IMR-90 (cell line): ENCODE results near the gene IPO13. TPM values are rescaled to one million over a fixed set of nuclear protein-coding genes. Genes with fewer than 3 reads are reported as not detected.

Experiments used
- ATAC-seq: fragments of 200-7000 bp; cut with Tn5 transposase; 2 replicates; pipeline ENCODE4 v1.9.1; 2020; ENCODE audit warnings: low read depth, mild to moderate bottlenecking, moderate library complexity
- BruUV-seq: library from RNA; stranded (reverse); fragments of 400-500 nt; replicated peaks from 2 replicates; lab custom pipeline; 2021; lab: Mats Ljungman, UMichigan
- CTCF ChIA-PET: fragments of 300-600 bp; formaldehyde crosslinking; extraction: SDS; loops from one replicate; lab custom pipeline; 2021; ENCODE audit warnings: antibody characterized with exemption; lab: Yijun Ruan, JAX
- POLR2A ChIA-PET: fragments of 300-600 bp; sonication (Branson Sonifier 250); formaldehyde crosslinking; loops from one replicate; lab custom pipeline; 2022; ENCODE audit warnings: antibody characterized with exemption; ENCODE audit not compliant: unreplicated experiment; lab: Charles Lee
- DNase-seq: peaks from one replicate; pipeline ENCODE4 v3.0.0; 2013
- H2AFZ ChIP-seq: replicated peaks from 2 replicates; pipeline ENCODE3; 2013; ENCODE audit warnings: low read length, mild to moderate bottlenecking; ENCODE audit not compliant: poor library complexity
- H2AK5ac ChIP-seq: 2 replicates; pipeline ENCODE4 v1.6.1; 2013; ENCODE audit warnings: low read depth, low read length, inconsistent platforms
- H2AK9ac ChIP-seq: replicated peaks from 2 replicates; pipeline ENCODE3; 2013; ENCODE audit warnings: mild to moderate bottlenecking, low read depth, low read length, moderate library complexity; ENCODE audit not compliant: poor library complexity
- H2BK120ac ChIP-seq: 2 replicates; pipeline ENCODE4 v1.6.1; 2013; ENCODE audit warnings: low read depth, low read length, inconsistent platforms
- H2BK15ac ChIP-seq: 3 replicates; pipeline ENCODE4 v1.6.1; 2013; ENCODE audit warnings: low read depth, low read length, inconsistent platforms
- H2BK20ac ChIP-seq: 2 replicates; pipeline ENCODE4 v1.6.1; 2013; ENCODE audit warnings: low read depth, mild to moderate bottlenecking, inconsistent platforms, low read length, moderate library complexity
- H2BK5ac ChIP-seq: 2 replicates; pipeline ENCODE4 v1.6.1; 2013; ENCODE audit warnings: mild to moderate bottlenecking, low read depth, low read length, inconsistent platforms; ENCODE audit not compliant: poor library complexity, severe bottlenecking
- H3K14ac ChIP-seq: replicated peaks from 2 replicates; pipeline ENCODE4 v1.6.1; 2013; ENCODE audit warnings: low read depth, low read length, inconsistent platforms
- H3K18ac ChIP-seq: 2 replicates; pipeline ENCODE4 v1.6.1; 2013; ENCODE audit warnings: low read depth, low read length, control low read depth
- H3K23ac ChIP-seq: 2 replicates; pipeline ENCODE4 v1.6.1; 2013; ENCODE audit warnings: low read depth, low read length, inconsistent platforms
- H3K27ac ChIP-seq: 2 replicates; pipeline ENCODE4 v1.5.1; 2013; ENCODE audit warnings: mild to moderate bottlenecking, control low read depth, low read length; ENCODE audit not compliant: insufficient read depth
- H3K27me3 ChIP-seq: 2 replicates; pipeline ENCODE4 v1.6.1; 2013; ENCODE audit warnings: low read length; ENCODE audit not compliant: control insufficient read depth, insufficient read depth
- H3K36me3 ChIP-seq: 2 replicates; pipeline ENCODE4 v1.6.1; 2013; ENCODE audit warnings: low read length, mixed read lengths; ENCODE audit not compliant: control insufficient read depth, insufficient read depth
- H3K4ac ChIP-seq: 2 replicates; pipeline ENCODE4 v1.6.1; 2013; ENCODE audit warnings: low read depth, low read length, inconsistent platforms
- H3K4me1 ChIP-seq: 2 replicates; pipeline ENCODE4 v1.6.1; 2013; ENCODE audit warnings: low read length, mixed read lengths; ENCODE audit not compliant: control insufficient read depth, insufficient read depth
- H3K4me2 ChIP-seq: 2 replicates; pipeline ENCODE4 v1.6.1; 2013; ENCODE audit warnings: low read depth, mild to moderate bottlenecking, control low read depth, low read length, moderate library complexity
- H3K4me3 ChIP-seq: 2 replicates; pipeline ENCODE4 v1.5.1; 2013; ENCODE audit warnings: low read depth, mild to moderate bottlenecking, control low read depth, low read length, moderate library complexity; ENCODE audit not compliant: insufficient read depth
- H3K56ac ChIP-seq: 2 replicates; pipeline ENCODE4 v1.6.1; 2013; ENCODE audit warnings: low read length, inconsistent platforms; ENCODE audit not compliant: insufficient read depth; ENCODE audit errors: extremely low read depth
- H3K79me1 ChIP-seq, 2 experiments: 2 replicates each; pipeline ENCODE4 v1.6.1; 2013; ENCODE audit warnings: low read length in 2 of 2, inconsistent platforms in 1 of 2, low read depth in 1 of 2
- H3K9ac ChIP-seq: 2 replicates; pipeline ENCODE4 v1.6.1; 2013; ENCODE audit warnings: low read depth, low read length, control low read depth
- H3K9me1 ChIP-seq: 2 replicates; pipeline ENCODE4 v1.6.1; 2013; ENCODE audit warnings: low read length, inconsistent platforms; ENCODE audit not compliant: insufficient read depth
- H3K9me3 ChIP-seq: 2 replicates; pipeline ENCODE4 v1.6.1; 2013; ENCODE audit warnings: low read length; ENCODE audit not compliant: control insufficient read depth, insufficient read depth
- H4K20me1 ChIP-seq: 2 replicates; pipeline ENCODE4 v1.6.1; 2013; ENCODE audit warnings: low read length, inconsistent platforms; ENCODE audit not compliant: insufficient read depth
- H4K5ac ChIP-seq: 2 replicates; pipeline ENCODE4 v1.6.1; 2013; ENCODE audit warnings: mild to moderate bottlenecking, low read depth, low read length, control low read depth
- H4K8ac ChIP-seq, 2 experiments: 2 replicates each; pipeline ENCODE4 v1.6.1; 2013; ENCODE audit warnings: low read depth in 2 of 2, low read length in 2 of 2, control low read depth in 1 of 2, inconsistent platforms in 1 of 2
- H4K91ac ChIP-seq: 2 replicates; pipeline ENCODE4 v1.6.1; 2013; ENCODE audit warnings: low read depth, low read length, inconsistent platforms; ENCODE audit not compliant: insufficient read depth
- BHLHE40 ChIP-seq: fragments of 150-350 bp; IDR thresholded peaks from 2 replicates; pipeline ENCODE4 v1.6.1; 2016; ENCODE audit warnings: mild to moderate bottlenecking, low read depth, low read length
- CEBPB ChIP-seq: IDR thresholded peaks from 2 replicates; pipeline ENCODE4 v1.6.1; 2012; ENCODE audit warnings: low read depth, low read length, improper control_type of control experiment
- CHD1 ChIP-seq: IDR thresholded peaks from 2 replicates; pipeline ENCODE4 v1.6.1; 2012; ENCODE audit warnings: low read depth, low read length, improper control_type of control experiment
- FOS ChIP-seq: fragments of 150-350 bp; IDR thresholded peaks from 2 replicates; pipeline ENCODE4 v1.6.1; 2016; ENCODE audit warnings: low read depth, low read length
- MAFK ChIP-seq: IDR thresholded peaks from 2 replicates; pipeline ENCODE4 v1.6.1; 2012; ENCODE audit warnings: low read depth, low read length, improper control_type of control experiment
- MAZ ChIP-seq: IDR thresholded peaks from 2 replicates; pipeline ENCODE4 v1.6.1; 2012; ENCODE audit warnings: low read depth, mild to moderate bottlenecking, low read length, improper control_type of control experiment, moderate library complexity, borderline replicate concordance
- POLR2A ChIP-seq: IDR thresholded peaks from 2 replicates; pipeline ENCODE4 v1.6.1; 2012; ENCODE audit warnings: mild to moderate bottlenecking, low read depth, low read length
- SMC3 ChIP-seq: fragments of 150-350 bp; IDR thresholded peaks from 2 replicates; pipeline ENCODE4 v1.6.1; 2016; ENCODE audit warnings: low read depth, mild to moderate bottlenecking, antibody characterized with exemption, low read length, moderate library complexity
- WGBS, 2 experiments: methylation state at CpG; one replicate each; pipeline versions ENCODE4 v1.1.5 to v1.1.7; 2013; ENCODE audit warnings: missing lambda C conversion rate in 2 of 2; ENCODE audit not compliant: insufficient read length in 1 of 2; ENCODE audit errors: extremely low coverage in 2 of 2; 5-methylcytosine and 5-hydroxymethylcytosine counted together
- dilution Hi-C: fragments of 300-500 bp; cut with HindIII; formaldehyde crosslinking; loops from one replicate; pipeline ENCODE4 v1.14.3; 2018; ENCODE audit warnings: low sequenced_read_pairs; ENCODE audit not compliant: unreplicated experiment
- in situ Hi-C: fragments of 300-500 bp; cut with MboI; formaldehyde crosslinking; loops from 3 replicates; pipeline ENCODE4 v1.14.3; 2019; ENCODE audit warnings: low sequenced_read_pairs, inconsistent platforms, mixed read lengths
- intact Hi-C: fragments of 100-400 bp; cut with micrococcal nuclease; formaldehyde crosslinking; loops from 2 replicates; pipeline ENCODE4 v1.10.0; 2022
- polyA plus RNA-seq, 3 experiments: library from polyadenylated mRNA; depleted of rRNA; stranded (reverse); fragments of >200 nt; gene quantifications; 2 replicates each; pipeline ENCODE4 v1.2.3, GENCODE V29; 2012; ENCODE audit warnings: low replicate concordance in 1 of 3
- total RNA-seq: library from RNA; depleted of rRNA; stranded (reverse); fragments of >200 nt; gene quantifications from 2 replicates; pipeline ENCODE4 v1.2.3, GENCODE V29; 2012
- TF ChIP-seq, protein P1 (sequence below): fragments of 150-350 bp; IDR thresholded peaks from 2 replicates; pipeline ENCODE4 v1.6.1; 2017; ENCODE audit warnings: mild to moderate bottlenecking, antibody characterized with exemption, low read length, low read depth
- TF ChIP-seq, protein P2 (sequence below): fragments of 150-350 bp; IDR thresholded peaks from 2 replicates; pipeline ENCODE4 v1.6.1; 2016; ENCODE audit warnings: low read depth, mild to moderate bottlenecking, low read length, moderate library complexity, borderline replicate concordance
- TF ChIP-seq, protein P3 (sequence below): conservative IDR thresholded peaks from 2 replicates; pipeline ENCODE4 v1.5.1; 2012; ENCODE audit warnings: mild to moderate bottlenecking, low read depth, low read length, improper control_type of control experiment

The IPO13 gene
- total and polyA plus RNA-seq, 2 of the 4 experiments (the other 2 are of a cell fraction): 15.2 to 18.7 TPM

DNA sequence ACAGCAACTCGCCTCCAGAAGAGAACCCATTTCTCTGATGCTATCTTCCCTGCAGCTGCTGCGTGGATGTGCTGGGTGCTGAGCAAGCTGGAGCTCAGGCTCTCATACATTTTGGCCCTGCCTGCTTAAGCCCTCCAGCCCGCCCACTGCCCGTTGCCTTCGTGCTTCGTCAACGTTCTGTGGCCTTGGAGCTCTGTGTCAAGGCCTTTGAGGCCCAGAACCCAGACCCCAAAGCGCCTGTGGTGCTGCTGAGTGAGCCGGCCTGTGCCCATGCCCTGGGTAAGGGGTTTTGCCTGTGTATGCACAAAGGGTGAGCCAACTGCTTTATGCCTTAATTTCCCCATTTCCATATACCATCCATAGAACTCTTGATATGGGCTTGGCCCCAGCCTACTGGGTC is 24.2 kb downstream of the IPO13 start:
- Histone ChIP-seq H3K27me3 (no peaks in the 10 kb centered on the region), H3K4me1 (peaks cover 4% of the 10 kb centered on the region), H3K9me1 (peaks cover 14% of the 10 kb centered on the region), H3K14ac (no peak overlapping the region), H2BK20ac (no peak overlapping the region), H2BK120ac (no peak overlapping the region), H4K91ac (no peak overlapping the region), H2AFZ (no peak overlapping the region), H3K27ac (no peak overlapping the region), H2BK15ac (no peak overlapping the region), H4K20me1 (peaks cover 6% of the 10 kb centered on the region), H3K79me1 (peaks cover 15 to 28% of the 10 kb centered on the region in 2 experiments; a peak in 3 of 4 replicates), H3K4ac (no peak overlapping the region), H3K56ac (no peak overlapping the region), H3K9me3 (no peaks in the 10 kb centered on the region), H3K4me2 (peak overlapping the region; percentile 81), H2AK9ac (no peak overlapping the region), H3K9ac (no peak overlapping the region), H2BK5ac (no peak overlapping the region), H3K4me3 (no peak overlapping the region), H3K36me3 (peaks cover 11% of the 10 kb centered on the region), H3K23ac (no peak overlapping the region), H2AK5ac (no peak overlapping the region; the same call in 1 of the 2 replicates), H3K18ac (no peak overlapping the region), H4K8ac (no peak overlapping the region), H4K5ac (no peak overlapping the region)
- CTCF ChIA-PET: no interaction called here
- in situ Hi-C loops: loop anchor here (25.0 kb wide), 1 partner anchor 434 kb away; the partner anchor contains the start of gene PTPRF
- no peak for TF ChIP-seq POLR2A
- TF ChIP-seq, protein P1, sequence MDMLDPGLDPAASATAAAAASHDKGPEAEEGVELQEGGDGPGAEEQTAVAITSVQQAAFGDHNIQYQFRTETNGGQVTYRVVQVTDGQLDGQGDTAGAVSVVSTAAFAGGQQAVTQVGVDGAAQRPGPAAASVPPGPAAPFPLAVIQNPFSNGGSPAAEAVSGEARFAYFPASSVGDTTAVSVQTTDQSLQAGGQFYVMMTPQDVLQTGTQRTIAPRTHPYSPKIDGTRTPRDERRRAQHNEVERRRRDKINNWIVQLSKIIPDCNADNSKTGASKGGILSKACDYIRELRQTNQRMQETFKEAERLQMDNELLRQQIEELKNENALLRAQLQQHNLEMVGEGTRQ: no peak
- TF ChIP-seq, protein P2, sequence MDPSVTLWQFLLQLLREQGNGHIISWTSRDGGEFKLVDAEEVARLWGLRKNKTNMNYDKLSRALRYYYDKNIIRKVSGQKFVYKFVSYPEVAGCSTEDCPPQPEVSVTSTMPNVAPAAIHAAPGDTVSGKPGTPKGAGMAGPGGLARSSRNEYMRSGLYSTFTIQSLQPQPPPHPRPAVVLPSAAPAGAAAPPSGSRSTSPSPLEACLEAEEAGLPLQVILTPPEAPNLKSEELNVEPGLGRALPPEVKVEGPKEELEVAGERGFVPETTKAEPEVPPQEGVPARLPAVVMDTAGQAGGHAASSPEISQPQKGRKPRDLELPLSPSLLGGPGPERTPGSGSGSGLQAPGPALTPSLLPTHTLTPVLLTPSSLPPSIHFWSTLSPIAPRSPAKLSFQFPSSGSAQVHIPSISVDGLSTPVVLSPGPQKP: no peak
- no peak for TF ChIP-seq CHD1
- no peak for TF ChIP-seq CEBPB
- TF ChIP-seq FOS: no peak
- no peak for TF ChIP-seq BHLHE40
- TF ChIP-seq MAZ: no peak
- TF ChIP-seq MAFK: no peak
- TF ChIP-seq SMC3: no peak
- TF ChIP-seq, protein P3, sequence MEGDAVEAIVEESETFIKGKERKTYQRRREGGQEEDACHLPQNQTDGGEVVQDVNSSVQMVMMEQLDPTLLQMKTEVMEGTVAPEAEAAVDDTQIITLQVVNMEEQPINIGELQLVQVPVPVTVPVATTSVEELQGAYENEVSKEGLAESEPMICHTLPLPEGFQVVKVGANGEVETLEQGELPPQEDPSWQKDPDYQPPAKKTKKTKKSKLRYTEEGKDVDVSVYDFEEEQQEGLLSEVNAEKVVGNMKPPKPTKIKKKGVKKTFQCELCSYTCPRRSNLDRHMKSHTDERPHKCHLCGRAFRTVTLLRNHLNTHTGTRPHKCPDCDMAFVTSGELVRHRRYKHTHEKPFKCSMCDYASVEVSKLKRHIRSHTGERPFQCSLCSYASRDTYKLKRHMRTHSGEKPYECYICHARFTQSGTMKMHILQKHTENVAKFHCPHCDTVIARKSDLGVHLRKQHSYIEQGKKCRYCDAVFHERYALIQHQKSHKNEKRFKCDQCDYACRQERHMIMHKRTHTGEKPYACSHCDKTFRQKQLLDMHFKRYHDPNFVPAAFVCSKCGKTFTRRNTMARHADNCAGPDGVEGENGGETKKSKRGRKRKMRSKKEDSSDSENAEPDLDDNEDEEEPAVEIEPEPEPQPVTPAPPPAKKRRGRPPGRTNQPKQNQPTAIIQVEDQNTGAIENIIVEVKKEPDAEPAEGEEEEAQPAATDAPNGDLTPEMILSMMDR: no peak
- POLR2A ChIA-PET: no interaction called here
- no TSS peak for BruUV-seq
- dilution Hi-C loops: no loop called here
- 79% methylated on average over 7 of the region's 9 CpGs; no CpG with 5 or more reads in 1 of the 2 experiments for WGBS, 2 experiments
- intact Hi-C loops: loop anchor here (1.0 kb wide), 1 partner anchor 260 kb away; no protein-coding TSS in a partner anchor
- DNase-seq: no peak
- ATAC-seq: no peak
